ENCODE measurements around the gene FSTL4. TPM values are rescaled to one million over a fixed set of nuclear protein-coding genes. Genes with fewer than 3 reads are reported as not detected.

Gene FSTL4
- total and polyA plus RNA-seq, 2 donors (not counting 1 experiment from before 2014, with no cell fraction given) = 0.31 to 6.7 TPM

GRCh38 chr5:133273661-133274596 is 338.4 kb downstream of the FSTL4 start:
- H3K79me2 ChIP-seq (ENCODE audit: control insufficient read depth, insufficient read depth, low read length) = no peaks in the 10 kb centered on the region
- H4K20me1 ChIP-seq (ENCODE audit: control insufficient read depth, insufficient read depth, low read length, poor library complexity, severe bottlenecking) = no peaks in the 10 kb centered on the region
- no peak for TF ChIP-seq EZH2 (IDR thresholded peaks at IDR 0.05; ENCODE audit: borderline replicate concordance, insufficient read depth, low read depth, low read length, poor library complexity, severe bottlenecking)
- no peak for TF ChIP-seq CTCF (IDR thresholded peaks at IDR 0.05)
- no peak for DNase-seq
- H3K27me3 ChIP-seq (replicated peaks in 1 of 4; ENCODE audit: control extremely low read depth in 1 of 4, control insufficient read depth in 3 of 4, insufficient read depth in 4 of 4, low read length in 3 of 4) = no peaks in the 10 kb centered on the region
- H2AFZ ChIP-seq (ENCODE audit: insufficient read depth, low read depth, low read length, poor library complexity, severe bottlenecking) = no peak overlapping the region
- no peak overlapping the region for H3K4me3 Mint-ChIP-seq
- H3K36me3 ChIP-seq (replicated peaks in 1 of 2; ENCODE audit: control extremely low read depth in 1 of 2, control insufficient read depth in 1 of 2, extremely low read depth in 1 of 2, insufficient read depth in 2 of 2, low read length in 1 of 2) = no peaks in the 10 kb centered on the region
- no peak overlapping the region for H3K27ac ChIP-seq (ENCODE audit: low read length in 2 of 2)
- H3K27ac Mint-ChIP-seq = no peak overlapping the region
- CTCF ChIA-PET = no interaction called here
- H3K4me1 Mint-ChIP-seq = no peaks in the 10 kb centered on the region
- H3K9ac ChIP-seq (ENCODE audit: low read length) = no peak overlapping the region
- no peak for ATAC-seq (ENCODE audit: low read depth)
- H3K27me3 Mint-ChIP-seq = peaks cover 4% of the 10 kb centered on the region
- POLR2A ChIA-PET = no interaction called here
- no peak overlapping the region for H3K4me2 ChIP-seq (replicated peaks; ENCODE audit: low read depth, low read length, poor library complexity, severe bottlenecking)
- intact Hi-C loops (cut with micrococcal nuclease) = no loop called here
- H3K4me3 ChIP-seq (ENCODE audit: control extremely low read depth in 1 of 5, extremely low read depth in 1 of 5, insufficient read depth in 1 of 5, low read depth in 2 of 5, low read length in 4 of 5) = no peak overlapping the region
- no peaks in the 10 kb centered on the region for H3K4me1 ChIP-seq (ENCODE audit: control insufficient read depth in 2 of 2, insufficient read depth in 2 of 2, low read length in 2 of 2)
- H3K9me3 ChIP-seq (ENCODE audit: control extremely low read depth in 1 of 3, control insufficient read depth in 2 of 3, insufficient read depth in 1 of 3, low read length in 2 of 3) = no peaks in the 10 kb centered on the region
- H3K9me3 Mint-ChIP-seq (ENCODE audit: insufficient read depth) = no peaks in the 10 kb centered on the region
- WGBS (ENCODE audit: insufficient coverage) = 76% methylated on average over 8 of the region's 8 CpGs

GRCh38 chr5:133272345-133272744 is 340.0 kb downstream of the FSTL4 start:
- intact Hi-C loops (cut with micrococcal nuclease) = no loop called here
- no peak overlapping the region for H3K27ac Mint-ChIP-seq
- DNase-seq = no peak
- no peaks in the 10 kb centered on the region for H3K9me3 Mint-ChIP-seq (ENCODE audit: insufficient read depth)
- no peak for ATAC-seq (ENCODE audit: low read depth)
- H4K20me1 ChIP-seq (ENCODE audit: control insufficient read depth, insufficient read depth, low read length, poor library complexity, severe bottlenecking) = no peaks in the 10 kb centered on the region
- WGBS (ENCODE audit: insufficient coverage) = no CpG with 5 or more reads among the region's 16 CpGs
- H3K27me3 Mint-ChIP-seq = peaks cover 4% of the 10 kb centered on the region
- TF ChIP-seq EZH2 (IDR thresholded peaks at IDR 0.05; ENCODE audit: borderline replicate concordance, insufficient read depth, low read depth, low read length, poor library complexity, severe bottlenecking) = no peak
- TF ChIP-seq CTCF (IDR thresholded peaks at IDR 0.05) = no peak
- H3K4me2 ChIP-seq (replicated peaks; ENCODE audit: low read depth, low read length, poor library complexity, severe bottlenecking) = no peak overlapping the region
- ChIA-PET CTCF (no interaction called here), POLR2A (no interaction called here)
- H3K4me1 ChIP-seq (ENCODE audit: control insufficient read depth in 2 of 2, insufficient read depth in 2 of 2, low read length in 2 of 2) = no peaks in the 10 kb centered on the region
- no peaks in the 10 kb centered on the region for H3K27me3 ChIP-seq (replicated peaks in 1 of 4; ENCODE audit: control extremely low read depth in 1 of 4, control insufficient read depth in 3 of 4, insufficient read depth in 4 of 4, low read length in 3 of 4)
- H3K79me2 ChIP-seq (ENCODE audit: control insufficient read depth, insufficient read depth, low read length) = no peaks in the 10 kb centered on the region
- H3K27ac ChIP-seq (ENCODE audit: low read length in 2 of 2) = no peak overlapping the region
- H3K9ac ChIP-seq (ENCODE audit: low read length) = no peak overlapping the region
- H3K4me3 Mint-ChIP-seq = no peak overlapping the region
- no peaks in the 10 kb centered on the region for H3K36me3 ChIP-seq (replicated peaks in 1 of 2; ENCODE audit: control extremely low read depth in 1 of 2, control insufficient read depth in 1 of 2, extremely low read depth in 1 of 2, insufficient read depth in 2 of 2, low read length in 1 of 2)
- no peaks in the 10 kb centered on the region for H3K9me3 ChIP-seq (ENCODE audit: control extremely low read depth in 1 of 3, control insufficient read depth in 2 of 3, insufficient read depth in 1 of 3, low read length in 2 of 3)
- no peak overlapping the region for H2AFZ ChIP-seq (ENCODE audit: insufficient read depth, low read depth, low read length, poor library complexity, severe bottlenecking)
- no peak overlapping the region for H3K4me3 ChIP-seq (ENCODE audit: control extremely low read depth in 1 of 5, extremely low read depth in 1 of 5, insufficient read depth in 1 of 5, low read depth in 2 of 5, low read length in 4 of 5)
- H3K4me1 Mint-ChIP-seq = no peaks in the 10 kb centered on the region

Data from B cell (primary cell).